ENCODE measurements around the gene ENTPD3. TPM values are rescaled to one million over a fixed set of nuclear protein-coding genes. Genes with fewer than 3 reads are reported as not detected.
"Not testable (repeated sequence)": the region's sequence is repeated elsewhere in the genome, so short reads cannot be mapped to it uniquely, and the experiment has no call there.

The ENTPD3 gene
- total RNA-seq, 2 experiments from 2014 or later, result not detected

GRCh38 chr3:40445062-40445461 is 58.1 kb downstream of the ENTPD3 start:
- no peak for DNase-seq
- H3K27ac Mint-ChIP-seq, result no peak overlapping the region
- H3K9me3 Mint-ChIP-seq, result no peaks in the 10 kb centered on the region
- H3K36me3 Mint-ChIP-seq, result peaks cover 7% of the 10 kb centered on the region
- no peaks in the 10 kb centered on the region for H3K27me3 Mint-ChIP-seq
- H3K4me1 Mint-ChIP-seq, result peaks cover 3% of the 10 kb centered on the region
- no peak overlapping the region for H3K4me3 Mint-ChIP-seq

GRCh38 chr3:40445880-40446279 is 58.9 kb downstream of the ENTPD3 start:
- no peak for DNase-seq
- H3K9me3 Mint-ChIP-seq, result no peaks in the 10 kb centered on the region
- H3K27ac Mint-ChIP-seq, result no peak overlapping the region
- peaks cover 3% of the 10 kb centered on the region for H3K4me1 Mint-ChIP-seq
- H3K36me3 Mint-ChIP-seq, result peaks cover 2% of the 10 kb centered on the region
- no peaks in the 10 kb centered on the region for H3K27me3 Mint-ChIP-seq
- no peak overlapping the region for H3K4me3 Mint-ChIP-seq

- H3K27ac Mint-ChIP-seq, result no peak overlapping the region
- peaks cover 3% of the 10 kb centered on the region for H3K36me3 Mint-ChIP-seq
These were observed 63.5 kb downstream of the ENTPD3 start for GRCh38 chr3:40450438-40450837.

GRCh38 chr3:40451551-40451950 is 64.6 kb downstream of the ENTPD3 start:
- H3K9me3 Mint-ChIP-seq, result no peaks in the 10 kb centered on the region
- H3K4me3 Mint-ChIP-seq, result peak overlapping the region; percentile 13
- H3K27ac Mint-ChIP-seq, result peak overlapping the region; percentile 25
- H3K36me3 Mint-ChIP-seq, result peaks cover 7% of the 10 kb centered on the region
- H3K4me1 Mint-ChIP-seq, result peaks cover 26% of the 10 kb centered on the region
- H3K27me3 Mint-ChIP-seq, result no peaks in the 10 kb centered on the region
- DNase-seq, result no peak

More at GRCh38 chr3:40450438-40450837, 63.5 kb downstream of the ENTPD3 start:
- Mint-ChIP-seq H3K9me3 (no peaks in the 10 kb centered on the region), H3K4me1 (peaks cover 20% of the 10 kb centered on the region), H3K27me3 (no peaks in the 10 kb centered on the region), H3K4me3 (no peak overlapping the region)
- no peak for DNase-seq

- peaks cover 10% of the 10 kb centered on the region for H3K36me3 Mint-ChIP-seq
- H3K27ac Mint-ChIP-seq, result peak overlapping the region; percentile 96
- peaks cover 28% of the 10 kb centered on the region for H3K4me1 Mint-ChIP-seq
- H3K9me3 Mint-ChIP-seq, result no peaks in the 10 kb centered on the region
- H3K4me3 Mint-ChIP-seq, result peak overlapping the region; percentile 97
- DNase-seq, result no peak
- no peaks in the 10 kb centered on the region for H3K27me3 Mint-ChIP-seq
These were observed 65.1 kb downstream of the ENTPD3 start for GRCh38 chr3:40452057-40452456.

GRCh38 chr3:40452562-40452875 is 65.5 kb downstream of the ENTPD3 start:
- DNase-seq, result no peak
- peak overlapping the region; percentile 97 for H3K4me3 Mint-ChIP-seq
- H3K27ac Mint-ChIP-seq, result peak overlapping the region; percentile 96
- no peaks in the 10 kb centered on the region for H3K9me3 Mint-ChIP-seq
- H3K36me3 Mint-ChIP-seq, result peaks cover 12% of the 10 kb centered on the region
- H3K27me3 Mint-ChIP-seq, result no peaks in the 10 kb centered on the region
- peaks cover 29% of the 10 kb centered on the region for H3K4me1 Mint-ChIP-seq

GRCh38 chr3:40452876-40453730 is 66.1 kb downstream of the ENTPD3 start:
- Mint-ChIP-seq H3K36me3 (peaks cover 18% of the 10 kb centered on the region), H3K9me3 (no peaks in the 10 kb centered on the region), H3K4me1 (peaks cover 29% of the 10 kb centered on the region), H3K4me3 (peak overlapping the region; percentile 97), H3K27ac (peak overlapping the region; percentile 96), H3K27me3 (no peaks in the 10 kb centered on the region)
- peak; percentile 96 for DNase-seq

GRCh38 chr3:40453933-40454332 is 66.9 kb downstream of the ENTPD3 start:
- no peak overlapping the region for H3K27ac Mint-ChIP-seq

GRCh38 chr3:40455328-40455727 is 68.3 kb downstream of the ENTPD3 start:
- H3K4me3 Mint-ChIP-seq, result peak overlapping the region; percentile 93
- H3K9me3 Mint-ChIP-seq, result no peaks in the 10 kb centered on the region
- H3K27ac Mint-ChIP-seq, result no peak overlapping the region
- H3K36me3 Mint-ChIP-seq, result peaks cover 36% of the 10 kb centered on the region
- H3K27me3 Mint-ChIP-seq, result no peaks in the 10 kb centered on the region
- H3K4me1 Mint-ChIP-seq, result peaks cover 39% of the 10 kb centered on the region
- no peak for DNase-seq

More at GRCh38 chr3:40453933-40454332, 66.9 kb downstream of the ENTPD3 start:
- Mint-ChIP-seq H3K36me3 (peaks cover 26% of the 10 kb centered on the region), H3K27me3 (no peaks in the 10 kb centered on the region), H3K9me3 (no peaks in the 10 kb centered on the region), H3K4me1 (peaks cover 34% of the 10 kb centered on the region), H3K4me3 (peak overlapping the region; percentile 97)
- DNase-seq, result no peak

GRCh38 chr3:40456279-40456939 is 69.4 kb downstream of the ENTPD3 start:
- H3K27me3 Mint-ChIP-seq, result no peaks in the 10 kb centered on the region
- H3K4me3 Mint-ChIP-seq, result peak overlapping the region; percentile 93
- no peaks in the 10 kb centered on the region for H3K9me3 Mint-ChIP-seq
- no peak for DNase-seq
- H3K27ac Mint-ChIP-seq, result peak overlapping the region; percentile 90
- peaks cover 44% of the 10 kb centered on the region for H3K36me3 Mint-ChIP-seq
- peaks cover 45% of the 10 kb centered on the region for H3K4me1 Mint-ChIP-seq

- Mint-ChIP-seq H3K4me3 (peak within 1 kb of the TSS; percentile 93), H3K27ac (peak within 1 kb of the TSS; percentile 90), H3K9me3 (no peaks in the 10 kb centered on the region), H3K36me3 (peaks cover 50% of the 10 kb centered on the region), H3K27me3 (no peaks in the 10 kb centered on the region), H3K4me1 (peaks cover 43% of the 10 kb centered on the region)
- DNase-seq, result peak; percentile 91
These were observed 70.2 kb downstream of the ENTPD3 start, which contains the start of gene RPL14 for GRCh38 chr3:40456940-40457823. Gene RPL14, plus strand, starts transcription at chr3:40457339. Its CDS starts 133 bp downstream, at chr3:40457472.

GRCh38 chr3:40458473-40458872 is 71.5 kb downstream of the ENTPD3 start:
- H3K36me3 Mint-ChIP-seq, result peaks cover 60% of the 10 kb centered on the region
- no peaks in the 10 kb centered on the region for H3K9me3 Mint-ChIP-seq
- no peaks in the 10 kb centered on the region for H3K27me3 Mint-ChIP-seq
- H3K4me3 Mint-ChIP-seq, result peak overlapping the region; percentile 93
- H3K27ac Mint-ChIP-seq, result peak overlapping the region; percentile 90
- H3K4me1 Mint-ChIP-seq, result peaks cover 44% of the 10 kb centered on the region
- DNase-seq, result no peak

GRCh38 chr3:40460481-40460880 is 73.5 kb downstream of the ENTPD3 start:
- peaks cover 79% of the 10 kb centered on the region for H3K36me3 Mint-ChIP-seq
- not testable (repeated sequence) for H3K27me3 Mint-ChIP-seq, H3K9me3 Mint-ChIP-seq, DNase-seq
- peak overlapping the region; percentile 72 for H3K27ac Mint-ChIP-seq
- H3K4me3 Mint-ChIP-seq, result peak overlapping the region; percentile 47
- peaks cover 51% of the 10 kb centered on the region for H3K4me1 Mint-ChIP-seq

GRCh38 chr3:40461161-40461560 is 74.2 kb downstream of the ENTPD3 start:
- peaks cover 75% of the 10 kb centered on the region for H3K36me3 Mint-ChIP-seq
- no peak overlapping the region for H3K4me3 Mint-ChIP-seq
- H3K27ac Mint-ChIP-seq, result peak overlapping the region; percentile 76
- no peaks in the 10 kb centered on the region for H3K9me3 Mint-ChIP-seq
- no peaks in the 10 kb centered on the region for H3K27me3 Mint-ChIP-seq
- H3K4me1 Mint-ChIP-seq, result peaks cover 46% of the 10 kb centered on the region
- no peak for DNase-seq

GRCh38 chr3:40462838-40463237 is 75.9 kb downstream of the ENTPD3 start:
- Mint-ChIP-seq H3K4me1 (peaks cover 42% of the 10 kb centered on the region), H3K27ac (peak overlapping the region; percentile 60), H3K36me3 (peaks cover 65% of the 10 kb centered on the region)
- not testable (repeated sequence) for H3K9me3 Mint-ChIP-seq, H3K4me3 Mint-ChIP-seq, H3K27me3 Mint-ChIP-seq, DNase-seq
